OCI-M1 (cell line): ENCODE data around the gene DVL2.
A peak's percentile ranks its signal among the peaks of the same experiment; 100 is the strongest.

Experiments used
- DNase-seq: peaks from one replicate; lab custom pipeline; 2025; lab: John Stamatoyannopoulos, UW

The DVL2 gene

DNA sequence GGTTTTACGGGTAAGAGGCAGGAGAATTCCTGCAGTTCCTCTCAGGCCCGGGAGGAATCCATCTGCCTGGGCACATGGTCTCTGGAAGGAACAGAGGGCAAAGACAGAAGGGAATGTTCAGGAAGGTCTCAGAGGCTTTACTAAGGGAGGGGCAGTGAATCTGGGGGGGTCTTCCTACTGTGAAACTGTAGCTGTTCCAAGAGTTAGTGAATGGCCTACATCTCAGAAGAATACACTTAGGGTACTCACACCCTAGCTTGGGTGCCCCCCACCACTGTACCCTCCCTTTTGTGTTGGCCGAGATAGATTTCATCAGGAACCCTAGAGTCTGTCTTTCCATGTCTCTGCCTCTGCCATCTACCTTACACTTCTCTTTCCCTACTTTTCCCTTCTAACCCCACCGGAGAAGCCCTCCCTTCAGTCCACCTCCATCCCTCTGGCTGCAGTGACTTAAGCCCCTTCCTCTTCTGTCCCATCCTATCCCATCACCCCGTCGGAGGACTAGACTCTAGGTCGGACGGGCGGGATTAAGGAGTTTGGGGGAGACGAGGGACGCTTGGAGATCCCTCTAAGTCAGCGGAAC lies 15.0 kb downstream of the DVL2 start:
- no peak for DNase-seq

DNA sequence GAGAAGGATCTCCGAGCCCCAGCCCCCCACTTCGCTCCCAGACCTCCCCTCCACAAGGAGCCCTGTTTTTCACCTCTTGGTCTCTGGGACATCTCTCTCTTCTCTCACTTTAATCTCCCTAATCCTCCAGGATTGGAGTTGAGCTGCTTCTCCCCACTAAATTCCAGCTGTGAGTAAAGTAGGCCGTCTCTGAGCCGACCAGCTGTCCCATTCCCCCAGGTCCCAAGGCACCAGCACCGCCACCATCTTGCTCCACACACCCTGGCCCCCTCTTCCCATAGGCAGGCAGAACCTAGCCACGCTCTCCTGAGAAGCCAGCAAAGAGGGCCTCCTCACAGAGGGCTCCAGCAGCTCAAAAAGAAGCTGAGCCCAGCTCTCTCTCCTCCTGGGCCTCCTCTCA lies 15.6 kb downstream of the DVL2 start:
- DNase-seq = no peak

DNA sequence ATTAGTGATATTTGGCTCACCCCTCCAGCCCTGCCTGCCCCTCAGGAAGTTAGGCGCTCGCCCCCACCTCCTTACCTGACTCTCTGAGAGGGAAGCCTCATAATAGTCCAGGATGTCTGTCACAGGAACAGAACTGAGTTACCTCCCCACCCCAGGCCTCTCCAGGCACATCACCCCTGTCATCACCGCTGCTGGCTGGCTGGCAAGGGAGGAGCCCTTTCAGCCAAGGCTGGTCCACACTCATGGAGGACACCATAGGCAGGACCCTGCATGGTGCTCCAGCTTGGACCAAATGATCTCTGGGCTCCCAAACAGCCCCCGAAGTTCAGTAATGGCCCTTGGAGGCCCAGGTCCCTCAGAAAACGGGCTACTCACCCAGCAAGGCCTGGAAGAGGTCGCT lies 16.2 kb downstream of the DVL2 start:
- DNase-seq = peak; percentile 20

DNA sequence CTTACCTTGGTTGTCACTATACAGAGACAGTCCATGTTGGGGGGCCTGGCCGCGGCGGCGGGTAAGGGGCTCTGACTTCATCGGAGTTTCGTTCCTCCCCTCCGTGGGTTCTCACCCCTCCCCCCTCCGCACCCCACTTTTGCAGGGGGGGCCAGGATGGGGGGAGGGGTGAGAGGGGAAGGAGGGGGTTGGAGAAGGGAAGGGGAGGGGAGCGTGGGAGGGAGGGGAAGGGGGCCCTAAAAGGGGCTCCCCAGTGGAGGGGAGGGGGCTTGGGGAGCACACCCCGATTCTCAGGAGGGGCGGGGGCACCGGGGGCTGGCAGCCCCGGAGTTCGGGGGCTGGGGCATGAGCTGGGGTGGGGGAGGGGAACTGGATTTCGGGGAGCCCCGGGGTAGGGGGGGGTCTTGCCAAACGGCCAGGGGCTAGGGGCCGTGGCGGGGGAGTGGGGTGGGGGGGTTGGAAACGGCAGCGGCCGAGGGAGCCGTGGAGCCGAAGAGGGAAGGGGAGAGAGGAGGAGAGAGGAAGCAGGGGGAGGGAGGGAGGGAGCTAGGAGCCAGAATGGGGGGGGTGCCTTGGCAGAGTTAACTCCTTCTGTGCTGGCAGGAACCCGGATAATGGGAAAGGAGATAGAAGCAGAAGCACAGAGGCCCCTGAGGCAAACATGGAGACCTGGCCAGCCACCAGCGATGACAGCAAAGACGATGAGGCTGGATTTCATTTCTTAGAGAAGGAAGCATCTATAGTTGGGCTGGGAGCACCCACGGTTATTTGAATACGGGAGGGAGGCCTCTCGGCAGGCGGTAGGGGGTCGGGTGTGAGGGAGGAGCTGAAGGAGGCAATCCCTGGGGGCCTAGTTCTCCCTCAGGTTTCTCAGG lies 17.0 kb downstream of the DVL2 start:
- DNase-seq = peak; percentile 76

DNA sequence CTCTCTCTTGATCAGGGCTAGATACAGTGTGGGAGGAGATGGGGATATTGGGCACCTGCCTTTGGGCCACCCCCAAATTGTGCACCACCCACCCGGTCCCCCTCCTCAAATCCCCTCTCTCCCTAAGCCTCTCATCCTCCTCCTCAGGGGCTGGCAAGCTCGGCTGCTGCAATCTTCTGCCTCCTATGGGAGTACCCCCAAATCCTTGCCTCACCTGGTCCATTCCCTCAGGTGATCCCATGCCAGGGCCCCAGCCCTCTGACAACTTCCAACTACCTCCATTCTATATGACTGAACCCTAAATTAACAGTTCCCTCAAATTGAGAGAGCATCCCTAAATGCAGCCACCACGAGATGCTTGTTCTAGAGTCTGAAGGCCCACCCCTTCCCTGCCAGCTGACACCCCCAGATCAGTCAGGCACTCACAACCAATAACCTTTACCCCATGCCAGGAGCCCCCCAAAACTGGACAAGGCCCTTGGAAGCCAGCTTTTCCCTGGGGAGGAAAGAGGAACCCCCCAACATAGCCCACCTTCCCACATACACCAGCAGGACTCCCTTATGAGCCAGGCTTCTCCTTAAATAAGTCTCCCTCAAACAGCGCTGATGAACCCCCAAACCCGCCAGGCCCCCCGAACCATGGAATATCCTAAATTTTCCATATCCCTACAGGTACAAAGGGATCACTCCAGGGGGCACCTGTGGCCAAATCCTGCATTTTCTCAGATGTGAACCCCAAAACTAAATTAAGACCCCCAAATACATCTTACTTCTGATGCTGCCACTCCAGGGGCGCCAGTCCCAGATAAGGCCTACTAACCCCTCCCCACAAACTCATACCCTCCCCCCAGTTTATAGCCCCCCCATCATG lies 17.8 kb downstream of the DVL2 start:
- DNase-seq = peak; percentile 25

DNA sequence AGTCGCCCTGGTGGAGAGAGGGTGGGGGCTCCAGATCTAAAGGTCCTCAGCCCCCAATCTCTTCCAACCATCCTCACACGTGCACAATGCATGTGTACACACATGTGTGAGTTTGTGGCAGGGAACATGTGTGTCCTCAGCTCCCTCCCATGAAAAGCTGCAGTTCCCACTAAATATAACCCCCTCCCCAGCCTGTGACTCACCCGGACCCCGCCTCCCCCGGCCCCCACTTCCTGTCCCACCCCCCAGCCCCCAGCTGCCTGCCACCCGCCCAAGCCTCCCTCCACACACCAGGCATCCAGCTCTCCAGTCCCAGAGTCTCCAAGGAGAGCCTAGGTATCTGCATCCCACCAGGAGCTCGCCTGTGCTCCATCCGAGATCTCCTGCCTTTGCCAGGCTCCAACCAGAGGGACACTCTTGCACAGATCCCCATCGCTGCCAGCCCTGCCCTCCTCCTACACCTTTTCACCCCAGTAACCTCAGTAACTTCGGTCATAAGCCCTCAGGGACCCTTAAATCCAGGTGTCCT lies 18.6 kb downstream of the DVL2 start:
- DNase-seq = peak; percentile 41

DNA sequence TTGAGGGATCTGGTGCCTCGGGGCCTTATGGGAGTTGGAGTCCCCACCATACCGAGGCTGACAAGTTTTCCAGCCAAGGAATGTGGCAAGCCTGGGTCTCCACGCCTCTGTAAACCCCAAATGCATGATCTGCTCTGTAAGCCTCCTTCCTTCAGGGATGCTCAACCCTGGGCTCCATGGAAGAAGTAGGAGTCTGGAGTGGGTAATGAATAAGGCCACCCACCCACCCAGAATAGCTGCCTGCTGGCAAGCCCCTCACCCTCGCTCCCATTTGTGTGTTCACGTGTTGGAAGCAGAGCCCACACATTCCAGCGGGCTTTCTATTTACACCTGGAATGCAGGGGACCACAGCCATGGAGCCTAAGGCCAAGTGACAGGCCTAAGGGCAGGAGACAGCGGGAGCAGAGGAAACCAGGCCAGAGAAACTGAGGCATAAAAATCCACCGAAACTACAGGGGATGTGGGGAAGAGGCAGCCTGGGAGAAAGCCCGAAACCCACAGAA lies 19.1 kb downstream of the DVL2 start:
- no peak for DNase-seq

DNA sequence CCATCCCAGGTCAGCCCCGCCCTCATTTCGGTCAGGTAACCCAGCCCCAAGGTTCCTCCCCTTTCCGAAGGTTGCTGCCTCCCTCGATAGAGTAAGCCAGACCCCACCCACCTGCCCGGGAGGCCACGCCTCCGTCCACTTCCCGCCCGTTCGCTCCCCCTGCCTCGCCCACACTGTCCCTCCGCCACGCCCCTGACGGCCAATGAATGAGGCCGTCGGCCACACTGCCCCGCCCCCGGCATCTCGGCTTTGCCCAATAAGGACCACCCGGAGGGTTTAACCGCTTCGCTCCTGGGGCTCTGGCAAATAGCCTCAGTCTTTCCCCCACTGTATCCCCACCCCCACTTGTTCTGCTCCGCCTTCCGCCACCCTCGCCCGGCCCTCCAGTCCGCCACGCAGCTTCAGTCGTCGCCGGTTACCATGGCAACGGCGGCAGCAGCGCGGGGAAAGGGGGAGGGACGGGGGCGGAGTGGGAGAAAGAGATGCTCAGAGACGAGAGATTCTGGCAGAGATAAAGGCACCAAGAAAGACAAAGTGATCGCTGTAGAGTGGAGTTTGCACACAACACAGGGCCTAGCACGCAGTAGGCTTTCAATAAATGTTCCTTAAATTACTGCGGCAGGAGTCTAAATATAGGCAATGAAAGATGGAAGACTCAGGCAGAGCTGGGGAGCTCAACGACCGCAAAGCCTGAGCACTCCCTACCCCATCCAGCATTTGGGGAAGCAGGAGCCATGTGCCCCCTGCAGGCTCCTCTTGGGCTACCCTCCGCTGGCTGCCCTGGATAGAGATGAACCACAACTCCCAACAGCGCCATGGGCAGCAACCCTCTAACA lies 19.8 kb downstream of the DVL2 start:
- peak; percentile 100 for DNase-seq

DNA sequence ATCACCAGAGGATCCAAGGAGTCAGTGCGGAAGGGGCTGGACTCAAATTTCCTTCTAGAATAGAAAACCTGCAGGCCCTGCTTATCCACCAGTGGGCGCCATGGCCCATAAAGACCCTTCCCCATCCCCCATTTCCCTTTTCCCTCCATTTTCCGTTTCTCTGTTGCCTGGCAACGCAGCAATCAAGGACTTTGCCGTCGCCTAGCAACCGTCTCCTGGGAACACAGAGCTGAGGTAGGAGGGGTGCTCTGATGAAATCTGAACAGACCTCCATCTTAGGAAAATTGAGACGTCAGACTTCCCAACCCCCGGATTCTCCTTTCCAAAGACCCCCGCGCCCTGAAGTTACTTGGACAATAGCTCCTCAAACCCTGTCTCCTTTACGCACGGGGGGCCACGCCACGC lies 20.4 kb downstream of the DVL2 start:
- DNase-seq = peak; percentile 96

DNA sequence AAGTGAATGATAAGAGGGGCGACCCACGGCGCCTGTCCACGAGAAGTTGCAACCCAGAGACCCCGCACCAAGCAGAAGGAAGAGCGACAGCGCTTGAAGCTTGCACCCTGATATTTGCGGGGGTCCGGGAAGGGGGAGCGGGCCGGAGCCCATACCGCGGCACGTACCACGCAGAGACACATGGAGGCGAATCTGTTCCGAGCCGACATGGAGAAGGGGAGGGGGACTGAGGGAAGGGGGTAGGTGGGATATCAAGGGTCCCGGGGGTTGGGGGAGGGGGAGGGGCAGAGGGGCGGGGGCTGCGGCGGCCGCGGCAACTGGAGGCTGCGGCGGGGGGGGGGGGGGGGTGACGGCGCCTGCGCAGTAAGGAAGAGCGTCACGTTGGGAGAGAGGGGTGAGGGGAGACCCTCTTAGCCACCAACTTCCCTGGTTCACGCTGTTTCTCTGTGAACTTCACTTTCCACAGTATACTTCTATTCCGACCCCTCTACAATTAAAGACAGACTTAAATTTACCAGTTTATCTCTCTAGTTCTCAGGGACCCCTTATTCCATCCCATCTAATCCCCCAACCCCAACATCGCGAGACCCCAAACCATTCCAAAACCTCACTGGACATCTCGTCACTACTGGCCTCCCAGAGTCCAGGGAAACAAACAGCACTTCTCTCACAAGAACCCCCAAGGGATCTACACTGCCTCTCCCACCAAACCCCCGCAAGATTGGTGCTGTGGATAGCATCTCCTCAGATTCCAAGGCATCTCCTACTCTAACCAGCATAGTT lies 22.6 kb downstream of the DVL2 start:
- DNase-seq = no peak

DNA sequence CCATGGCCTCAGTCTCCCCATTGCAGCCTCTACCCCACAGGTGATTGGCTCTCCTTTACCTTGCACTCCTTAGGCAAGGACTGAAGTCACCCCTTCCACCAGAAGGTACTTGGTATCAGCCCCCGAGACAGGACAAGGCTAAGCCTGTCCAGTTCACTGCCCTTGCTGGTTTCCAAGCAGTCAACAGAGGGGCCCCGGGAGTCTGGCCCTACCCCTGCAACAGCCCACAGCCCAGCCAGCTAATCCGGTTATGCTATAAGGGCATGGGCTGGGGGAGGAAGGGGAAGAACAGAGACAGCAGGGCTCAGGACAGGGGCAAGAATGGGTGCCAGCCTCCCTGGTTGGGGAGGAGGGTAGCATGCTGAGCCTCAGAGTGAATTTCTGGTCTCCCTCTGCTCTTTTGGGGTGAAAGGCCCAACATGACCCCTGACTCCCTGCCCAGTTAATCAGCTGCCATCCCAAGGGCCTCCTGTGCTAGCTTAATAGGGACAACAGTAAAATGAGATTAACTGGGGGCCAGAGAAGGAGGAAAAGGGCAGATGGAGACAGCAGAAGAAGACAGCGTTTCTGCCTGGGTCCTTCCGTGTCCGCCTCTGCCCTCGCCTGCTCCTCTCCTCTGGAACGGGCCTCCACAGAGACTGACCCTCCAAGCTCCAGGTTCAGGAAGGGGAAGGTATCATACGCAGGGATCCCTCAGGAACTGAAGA lies 25.4 kb downstream of the DVL2 start:
- DNase-seq = no peak

DNA sequence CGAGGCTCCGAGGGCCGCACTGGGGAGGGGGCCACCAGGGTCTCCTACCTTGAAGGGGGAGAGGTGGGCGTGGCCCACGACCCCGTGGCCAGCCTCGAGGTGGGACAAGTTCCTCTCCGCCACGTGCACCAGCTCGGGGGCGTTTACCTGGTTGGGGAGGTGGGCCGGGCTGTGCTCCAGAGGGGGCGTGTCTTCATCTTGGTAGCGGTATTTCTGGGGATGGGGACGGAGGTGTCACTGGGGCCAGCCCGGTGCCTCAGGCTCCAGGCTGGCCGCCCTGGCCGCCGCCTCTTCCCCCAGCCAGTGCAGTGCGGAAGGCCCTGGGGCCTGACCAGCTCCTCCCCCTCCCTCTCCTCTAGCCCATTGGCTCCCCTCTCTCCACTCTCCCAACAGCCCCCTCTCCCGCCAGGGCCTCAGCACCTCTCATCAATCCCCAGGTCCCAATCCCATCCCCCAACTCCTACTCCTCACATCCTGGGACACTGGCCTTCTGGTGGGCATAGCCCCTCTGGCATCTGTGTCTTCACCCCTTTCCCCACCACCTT lies 26.2 kb downstream of the DVL2 start:
- no peak for DNase-seq

DNA sequence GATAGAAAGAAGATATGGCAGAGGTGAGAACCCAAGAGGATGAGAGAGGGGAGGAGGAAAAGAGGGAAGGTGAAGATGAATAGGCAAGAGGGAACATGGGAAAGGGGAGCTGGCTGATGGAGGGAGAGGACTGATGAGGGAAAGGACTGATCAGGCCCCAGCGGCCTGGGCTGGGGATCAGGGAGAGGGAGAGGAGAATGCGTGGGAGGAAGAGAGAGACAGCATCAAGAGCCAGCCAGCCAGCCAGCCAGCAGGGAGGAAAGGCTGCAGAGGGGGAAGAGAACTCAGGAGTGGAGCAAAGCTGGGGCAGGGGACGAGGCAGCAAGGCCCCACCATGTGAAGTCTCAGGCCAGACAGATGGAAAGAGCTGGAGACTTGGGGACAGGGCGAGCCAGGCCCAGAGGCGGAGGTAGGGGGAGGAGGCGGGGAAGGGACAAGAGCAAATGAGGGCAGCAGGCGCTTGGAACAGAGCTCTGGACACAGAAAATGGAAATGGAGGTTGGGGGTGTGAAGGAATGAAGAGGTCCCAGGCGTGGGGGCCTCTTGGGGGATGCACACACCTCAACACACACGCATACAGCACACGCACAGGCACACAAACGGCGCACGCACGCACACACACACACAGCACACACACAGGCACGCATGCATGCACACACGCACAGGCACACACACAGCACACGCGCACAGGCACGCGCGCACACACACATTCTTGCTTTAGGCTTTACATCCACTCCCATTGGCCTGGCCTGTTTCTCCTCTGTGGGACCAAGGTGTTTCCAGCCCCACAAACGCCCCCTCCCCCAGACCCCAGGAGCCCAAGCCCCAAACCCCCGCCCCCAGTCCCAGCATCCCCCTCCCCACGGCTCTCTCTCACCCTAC lies 27.0 kb downstream of the DVL2 start:
- no peak for DNase-seq

DNA sequence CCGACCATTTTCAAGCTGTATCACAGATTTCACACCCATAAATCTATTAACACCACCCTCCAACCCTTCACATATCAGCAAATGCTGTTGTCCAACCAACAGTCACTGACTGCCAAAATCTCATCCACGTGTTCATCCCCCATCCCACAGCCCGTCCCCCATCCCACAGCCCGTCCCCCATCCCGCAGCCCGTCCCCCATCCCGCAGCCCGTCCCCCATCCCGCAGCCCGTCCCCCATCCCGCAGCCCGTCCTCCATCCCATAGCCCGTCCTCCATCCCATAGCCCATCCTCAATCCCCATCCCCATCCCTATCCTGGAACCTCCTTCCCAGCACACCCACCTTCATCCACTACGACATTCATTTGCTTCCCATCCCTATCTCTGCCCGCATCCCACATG lies 28.8 kb downstream of the DVL2 start:
- DNase-seq = no peak

DNA sequence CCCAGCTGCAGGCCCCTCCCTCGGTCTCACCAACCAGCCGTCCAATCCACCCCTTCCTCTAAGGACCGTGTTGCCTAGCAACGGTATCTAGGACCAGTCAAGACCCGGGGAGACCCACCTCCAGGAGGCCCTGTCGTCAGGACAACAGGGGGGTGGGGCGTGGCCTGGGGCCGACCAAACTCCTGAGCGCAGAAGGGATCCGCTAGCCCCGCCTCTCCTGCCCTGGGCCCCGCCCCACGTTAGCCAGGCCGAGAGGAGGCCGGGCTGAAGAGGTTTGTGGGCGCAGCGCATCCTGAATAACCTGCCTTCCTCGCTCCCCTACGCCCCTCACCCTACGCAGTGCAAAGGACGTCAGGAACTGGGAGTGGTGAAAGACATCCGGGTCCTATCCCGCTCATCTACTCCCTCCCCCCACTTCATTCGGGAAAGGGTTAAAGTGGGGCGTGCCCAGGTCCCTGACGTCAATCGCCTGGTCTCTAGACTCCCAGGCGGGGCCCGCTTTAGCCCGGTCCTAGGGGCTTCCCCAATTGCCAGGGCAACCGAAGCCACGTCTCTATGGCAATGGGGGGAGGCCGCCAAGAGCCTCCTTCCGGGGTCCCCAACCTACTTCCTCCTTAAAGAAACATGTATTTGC lies 29.4 kb downstream of the DVL2 start:
- no peak for DNase-seq

DNA sequence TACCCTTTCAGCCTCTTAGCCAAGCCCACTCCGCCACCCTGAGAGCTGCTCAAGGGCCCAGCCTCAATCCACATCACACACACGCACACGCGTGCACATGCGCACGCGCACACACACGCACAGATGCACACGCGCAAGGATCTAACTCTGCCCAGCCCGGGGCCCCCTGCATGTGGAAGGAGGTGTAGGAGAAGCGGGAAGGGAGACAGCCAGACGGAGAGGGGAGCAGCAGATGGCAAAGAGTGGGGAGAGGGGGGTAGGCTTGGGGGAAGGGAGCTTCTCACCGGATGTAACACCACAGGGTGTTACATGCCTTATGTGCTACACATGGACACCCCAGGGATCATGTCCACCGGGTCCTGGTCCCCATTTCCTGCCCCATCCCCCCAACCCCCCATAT lies 30.0 kb downstream of the DVL2 start:
- DNase-seq = no peak

DNA sequence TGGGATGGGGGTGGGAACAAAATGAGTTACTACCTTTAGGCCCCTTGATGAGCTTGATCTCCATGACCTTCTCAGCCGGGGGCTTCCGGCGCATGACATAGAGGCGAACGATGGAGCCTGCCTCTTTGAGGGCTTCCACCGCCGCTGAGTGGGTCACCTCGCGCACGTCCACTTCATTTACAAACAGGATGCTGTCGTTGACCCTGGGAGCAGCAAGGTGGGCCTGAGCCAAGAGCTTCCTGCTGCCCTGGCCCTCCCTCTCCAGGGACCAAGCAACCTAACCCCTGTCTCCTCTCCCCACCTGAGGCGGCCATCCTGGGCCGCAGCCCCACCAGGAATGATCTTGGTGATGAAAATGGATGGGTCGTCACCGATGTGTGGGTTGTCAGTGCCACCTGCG lies 30.9 kb downstream of the DVL2 start:
- DNase-seq = no peak
